ENCODE results near the gene NKX1-1.
"Not testable (repeated sequence)": the region's sequence is repeated elsewhere in the genome, so short reads cannot be mapped to it uniquely, and the experiment has no call there.

NKX1-1 gene

GRCh38 chr4:1404573-1405253 lies 1.5 kb downstream of the NKX1-1 start:
- DNase-seq (ENCODE audit: low read depth in 2 of 2): no peak

GRCh38 chr4:1403591-1404572 lies 2.4 kb downstream of the NKX1-1 start:
- DNase-seq (ENCODE audit: low read depth in 2 of 2): no peak

GRCh38 chr4:1403177-1403583 lies 3.1 kb downstream of the NKX1-1 start:
- no peak for DNase-seq (ENCODE audit: low read depth in 2 of 2)

GRCh38 chr4:1402516-1403091 lies 3.6 kb downstream of the NKX1-1 start:
- DNase-seq (ENCODE audit: low read depth in 2 of 2): no peak

- DNase-seq (ENCODE audit: low read depth in 2 of 2): no peak
These were observed 4.2 kb downstream of the NKX1-1 start for GRCh38 chr4:1402021-1402515.

GRCh38 chr4:1401409-1402020 lies 4.7 kb downstream of the NKX1-1 start:
- DNase-seq (ENCODE audit: low read depth in 2 of 2): no peak

GRCh38 chr4:1400831-1401408 lies 5.3 kb downstream of the NKX1-1 start:
- no peak for DNase-seq (ENCODE audit: low read depth in 2 of 2)

- no peak for DNase-seq (ENCODE audit: low read depth in 2 of 2)
These were observed 5.9 kb downstream of the NKX1-1 start for GRCh38 chr4:1400191-1400805.

GRCh38 chr4:1399508-1400190 lies 6.6 kb downstream of the NKX1-1 start:
- no peak for DNase-seq (ENCODE audit: low read depth in 2 of 2)

- DNase-seq (ENCODE audit: low read depth in 2 of 2): no peak
These were observed 7.3 kb downstream of the NKX1-1 start for GRCh38 chr4:1398681-1399507.

GRCh38 chr4:1396806-1397455 lies 9.3 kb downstream of the NKX1-1 start:
- DNase-seq (ENCODE audit: low read depth in 2 of 2): no peak

- DNase-seq (ENCODE audit: low read depth in 2 of 2): no peak
These were observed 10.1 kb downstream of the NKX1-1 start for GRCh38 chr4:1395941-1396805.

GRCh38 chr4:1395389-1395820 lies 10.8 kb downstream of the NKX1-1 start:
- DNase-seq (ENCODE audit: low read depth in 2 of 2): not testable (repeated sequence)

- DNase-seq (ENCODE audit: low read depth in 2 of 2): not testable (repeated sequence)
These were observed 11.5 kb downstream of the NKX1-1 start for GRCh38 chr4:1394554-1395388.

GRCh38 chr4:1393866-1394265 lies 12.4 kb downstream of the NKX1-1 start:
- DNase-seq (ENCODE audit: low read depth in 2 of 2): no peak

GRCh38 chr4:1393363-1393762 lies 12.9 kb downstream of the NKX1-1 start:
- DNase-seq (ENCODE audit: low read depth in 2 of 2): not testable (repeated sequence)

Data from stimulated activated CD8-positive, alpha-beta memory T cell treated with anti-CD3 and anti-CD28 coated beads, Interleukin-2, amount 100 ng/mL, for 1 hour (primary cell).